Brain microvascular endothelial cell (primary cell): Measurements from ENCODE around the gene RPGRIP1.

Experiments
- DNase-seq: peaks from one replicate; pipeline ENCODE4 v3.0.0-alpha.2; 2020
- H3K27ac ChIP-seq: fragments of 250-450 bp; sonication (Bioruptor Pico); 2 replicates; pipeline ENCODE4 v1.5.1; 2020; ENCODE audit warnings: mild to moderate bottlenecking, moderate library complexity
- H3K27me3 ChIP-seq: fragments of 250-450 bp; sonication (Bioruptor Pico); replicated peaks from 2 replicates; pipeline ENCODE4 v1.5.1; 2020; ENCODE audit warnings: mild to moderate bottlenecking
- H3K36me3 ChIP-seq: fragments of 250-450 bp; sonication (Bioruptor Pico); replicated peaks from 2 replicates; pipeline ENCODE4 v1.5.1; 2020; ENCODE audit warnings: mild to moderate bottlenecking
- H3K4me3 ChIP-seq: 2 replicates; pipeline ENCODE4 v1.5.1; 2011; ENCODE audit warnings: low read depth, mild to moderate bottlenecking, control low read depth, low read length, moderate library complexity
- CTCF ChIP-seq: IDR thresholded peaks from 2 replicates; pipeline ENCODE4 v1.5.1; 2011; ENCODE audit warnings: low read depth, mild to moderate bottlenecking, moderate library complexity, low read length, control low read depth, inconsistent platforms; ENCODE audit errors: missing control alignments
- in situ Hi-C: cut with HindIII; loops from 2 replicates; pipeline ENCODE4 v1.10.0; 2017; ENCODE audit warnings: low sequenced_read_pairs, low pct_ligation_motif_present

The RPGRIP1 gene

GRCh38 chr14:21279783-21280182 lies at the start of gene RPGRIP1:
RPGRIP1 (plus strand) TSS chr14:21280083; CDS start chr14:21287977, 7,894 bp downstream.
- no peak for TF ChIP-seq CTCF
- no peaks in the 10 kb centered on the region for H3K36me3 ChIP-seq
- no peaks in the 10 kb centered on the region for H3K27me3 ChIP-seq
- in situ Hi-C loops, result no loop called here
- no peak within 1 kb of the TSS for H3K27ac ChIP-seq
- H3K4me3 ChIP-seq, result no peak within 1 kb of the TSS
- no peak for DNase-seq

- in situ Hi-C loops, result no loop called here
- H3K27ac ChIP-seq, result no peak overlapping the region
- no peak for TF ChIP-seq CTCF
- H3K4me3 ChIP-seq, result no peak overlapping the region
- H3K27me3 ChIP-seq, result no peaks in the 10 kb centered on the region
- DNase-seq, result no peak
- peaks cover 62% of the 10 kb centered on the region for H3K36me3 ChIP-seq
Observed at GRCh38 chr14:21231020-21231652, 48.7 kb upstream of the RPGRIP1 start.

- TF ChIP-seq CTCF, result peak; percentile 56
- no peak overlapping the region for H3K27ac ChIP-seq
- H3K27me3 ChIP-seq, result no peaks in the 10 kb centered on the region
- H3K4me3 ChIP-seq, result no peak overlapping the region
- in situ Hi-C loops, result no loop called here
- no peak for DNase-seq
- H3K36me3 ChIP-seq, result peaks cover 54% of the 10 kb centered on the region
Observed at GRCh38 chr14:21233457-21234076, 46.3 kb upstream of the RPGRIP1 start.

- Histone ChIP-seq H3K27me3 (no peaks in the 10 kb centered on the region), H3K4me3 (no peak overlapping the region), H3K36me3 (peaks cover 55% of the 10 kb centered on the region), H3K27ac (no peak overlapping the region)
- no peak for TF ChIP-seq CTCF
- no peak for DNase-seq
- in situ Hi-C loops, result no loop called here
Observed at GRCh38 chr14:21234112-21234511, 45.8 kb upstream of the RPGRIP1 start.

- H3K27me3 ChIP-seq, result no peaks in the 10 kb centered on the region
- no peak overlapping the region for H3K27ac ChIP-seq
- DNase-seq, result no peak
- no peak overlapping the region for H3K4me3 ChIP-seq
- no peak for TF ChIP-seq CTCF
- in situ Hi-C loops, result no loop called here
- H3K36me3 ChIP-seq, result peaks cover 42% of the 10 kb centered on the region
Observed at GRCh38 chr14:21236948-21237797, 42.7 kb upstream of the RPGRIP1 start.
